HG03064 (cell line): ENCODE data around the gene HOGA1.
"Not testable (repeated sequence)": the region's sequence is repeated elsewhere in the genome, so short reads cannot be mapped to it uniquely, and the experiment has no call there.

Experiments
- ATAC-seq: cut with Tn5 transposase; IDR thresholded peaks from one replicate; pipeline ENCODE4 v1.9.1; 2021; ENCODE audit warnings: low read depth; ENCODE audit not compliant: unreplicated experiment

The HOGA1 gene

DNA sequence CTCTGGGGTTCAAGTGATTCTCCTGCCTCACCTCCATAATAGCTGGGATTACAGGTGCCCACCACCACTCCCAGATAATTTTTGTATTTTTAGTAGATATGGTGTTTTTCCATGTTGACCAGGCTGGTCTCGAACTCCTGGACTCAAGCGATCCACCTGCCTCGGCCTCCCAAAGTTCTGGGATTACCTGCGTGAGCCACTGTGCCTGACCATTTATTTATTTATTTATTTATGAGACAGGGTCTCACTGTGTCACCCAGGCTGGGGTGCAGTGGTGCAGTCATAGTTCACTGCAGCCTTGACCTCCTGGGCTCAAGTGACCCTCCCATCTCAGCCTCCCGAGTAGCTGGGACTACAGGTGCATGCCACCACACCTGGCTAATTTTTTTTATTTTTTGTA is 29.9 kb upstream of the HOGA1 start:
- not testable (repeated sequence) for ATAC-seq

- ATAC-seq = not testable (repeated sequence)
Measured at GRCh38 chr10:97555541-97555940, 28.6 kb upstream of the HOGA1 start.

- not testable (repeated sequence) for ATAC-seq
Measured at GRCh38 chr10:97560731-97561381, 23.3 kb upstream of the HOGA1 start.

- not testable (repeated sequence) for ATAC-seq
Measured at GRCh38 chr10:97561386-97562077, 22.7 kb upstream of the HOGA1 start.

- not testable (repeated sequence) for ATAC-seq
Measured at GRCh38 chr10:97562329-97562728, 21.9 kb upstream of the HOGA1 start.

DNA sequence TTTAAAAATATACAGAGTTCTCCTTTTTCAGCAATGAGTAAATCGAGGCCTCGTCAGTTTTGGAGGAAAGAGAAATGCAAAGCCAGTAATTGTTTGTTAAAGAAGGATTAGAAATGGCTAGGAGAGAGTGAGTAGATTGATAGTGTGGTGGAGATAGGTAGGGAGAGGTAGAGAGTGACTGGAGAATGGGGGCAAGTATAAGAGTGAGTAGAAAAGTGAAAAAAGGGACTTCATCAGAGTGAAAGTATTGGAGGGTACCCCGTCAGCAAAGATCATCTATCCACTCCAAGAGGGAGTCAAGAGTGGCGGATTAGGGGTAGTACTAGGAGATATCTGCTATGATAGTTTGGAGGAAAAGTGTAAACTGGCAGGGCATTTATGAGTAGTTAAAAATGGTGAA is 20.9 kb upstream of the HOGA1 start:
- no peak for ATAC-seq

DNA sequence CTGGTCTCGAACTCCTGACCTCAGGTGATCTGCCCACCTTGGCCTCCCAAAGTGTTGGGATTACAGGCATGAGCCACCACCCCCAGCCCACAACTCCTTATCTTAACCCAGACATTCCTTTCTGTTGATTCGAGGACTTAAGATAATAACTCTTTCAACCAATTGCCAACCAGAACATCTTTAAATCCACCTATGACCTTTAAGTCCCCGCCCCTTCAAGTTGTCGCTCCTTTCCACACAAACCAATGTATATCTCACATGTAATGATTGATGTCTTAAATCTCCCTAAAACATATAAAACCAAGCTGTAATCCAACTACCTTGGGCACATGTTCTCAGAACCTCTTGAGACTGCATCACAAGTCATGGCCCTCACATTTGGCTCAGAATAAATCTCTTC is 19.4 kb upstream of the HOGA1 start:
- ATAC-seq = no peak

DNA sequence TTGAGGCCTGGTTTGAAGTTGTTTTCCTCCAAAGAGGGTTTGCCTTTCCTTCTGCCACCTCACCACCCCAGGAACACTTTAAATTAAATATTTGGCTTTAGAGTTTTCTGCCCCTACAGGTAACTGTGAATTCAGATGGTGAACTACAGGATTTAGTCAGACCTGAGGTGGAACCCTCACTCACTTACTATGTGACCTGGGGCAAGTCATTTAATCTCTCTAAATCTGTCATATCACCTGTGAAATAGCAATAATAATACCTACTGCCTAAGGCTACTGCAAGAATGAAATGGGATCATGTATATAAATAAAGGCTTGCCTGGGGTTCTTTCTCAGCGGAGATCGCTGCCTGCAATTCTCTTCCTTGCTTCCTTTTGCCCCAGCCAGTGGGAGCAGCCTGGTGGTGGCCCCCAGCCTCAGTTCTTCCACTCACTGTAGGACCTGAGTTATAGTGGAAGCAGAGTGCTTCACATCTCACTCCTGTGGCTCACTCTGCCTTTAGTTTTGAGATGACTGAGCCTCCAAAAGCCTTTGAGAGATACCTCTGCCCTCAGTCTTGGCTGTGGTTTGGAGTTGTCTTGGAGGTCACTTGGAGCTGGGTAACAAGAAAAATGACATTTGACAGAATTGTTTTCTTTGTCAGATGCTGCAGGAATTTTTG is 17.7 kb upstream of the HOGA1 start:
- ATAC-seq = no peak

DNA sequence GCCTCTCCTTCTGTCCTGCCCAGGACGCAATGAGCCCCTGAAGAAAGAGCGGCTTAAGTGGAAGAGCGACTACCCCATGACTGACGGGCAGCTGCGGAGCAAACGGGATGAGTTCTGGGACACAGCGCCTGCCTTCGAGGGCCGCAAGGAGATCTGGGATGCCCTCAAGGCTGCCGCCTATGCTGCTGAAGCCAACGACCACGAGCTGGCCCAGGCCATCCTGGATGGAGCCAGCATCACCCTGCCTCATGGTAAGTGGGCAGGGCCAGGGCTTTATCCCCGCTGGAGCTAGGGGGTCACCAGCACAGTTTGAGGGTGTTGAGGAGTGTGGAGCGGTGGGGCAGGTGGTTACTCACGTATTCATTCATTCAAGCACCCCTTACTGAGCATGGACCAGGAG is 16.3 kb upstream of the HOGA1 start:
- no peak for ATAC-seq

DNA sequence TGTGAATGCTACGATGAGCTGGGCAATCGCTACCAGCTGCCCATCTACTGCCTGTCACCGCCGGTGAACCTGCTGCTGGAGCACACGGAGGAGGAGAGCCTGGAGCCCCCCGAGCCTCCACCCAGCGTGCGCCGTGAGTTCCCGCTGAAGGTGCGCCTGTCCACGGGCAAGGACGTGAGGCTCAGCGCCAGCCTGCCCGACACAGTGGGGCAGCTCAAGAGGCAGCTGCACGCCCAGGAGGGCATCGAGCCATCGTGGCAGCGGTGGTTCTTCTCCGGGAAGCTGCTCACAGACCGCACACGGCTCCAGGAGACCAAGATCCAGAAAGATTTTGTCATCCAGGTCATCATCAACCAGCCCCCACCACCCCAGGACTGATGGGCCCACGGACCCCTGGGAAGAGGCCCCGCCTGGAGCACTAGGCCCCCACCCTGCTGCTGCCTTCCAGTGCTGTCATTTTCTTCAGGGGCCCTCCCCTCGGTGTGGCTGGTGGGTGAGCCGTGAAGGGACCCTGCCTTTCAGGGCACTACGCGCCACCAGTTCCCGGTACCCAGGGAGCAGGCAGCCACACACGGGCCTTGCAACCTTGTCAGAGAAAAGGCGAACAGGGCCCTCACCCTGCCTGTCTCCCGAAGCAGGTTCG is 13.9 kb upstream of the HOGA1 start:
- no peak for ATAC-seq

- ATAC-seq = no peak
Measured at GRCh38 chr10:97570789-97571471, 13.3 kb upstream of the HOGA1 start.

GRCh38 chr10:97571622-97572021 is 12.6 kb upstream of the HOGA1 start:
- ATAC-seq = no peak

DNA sequence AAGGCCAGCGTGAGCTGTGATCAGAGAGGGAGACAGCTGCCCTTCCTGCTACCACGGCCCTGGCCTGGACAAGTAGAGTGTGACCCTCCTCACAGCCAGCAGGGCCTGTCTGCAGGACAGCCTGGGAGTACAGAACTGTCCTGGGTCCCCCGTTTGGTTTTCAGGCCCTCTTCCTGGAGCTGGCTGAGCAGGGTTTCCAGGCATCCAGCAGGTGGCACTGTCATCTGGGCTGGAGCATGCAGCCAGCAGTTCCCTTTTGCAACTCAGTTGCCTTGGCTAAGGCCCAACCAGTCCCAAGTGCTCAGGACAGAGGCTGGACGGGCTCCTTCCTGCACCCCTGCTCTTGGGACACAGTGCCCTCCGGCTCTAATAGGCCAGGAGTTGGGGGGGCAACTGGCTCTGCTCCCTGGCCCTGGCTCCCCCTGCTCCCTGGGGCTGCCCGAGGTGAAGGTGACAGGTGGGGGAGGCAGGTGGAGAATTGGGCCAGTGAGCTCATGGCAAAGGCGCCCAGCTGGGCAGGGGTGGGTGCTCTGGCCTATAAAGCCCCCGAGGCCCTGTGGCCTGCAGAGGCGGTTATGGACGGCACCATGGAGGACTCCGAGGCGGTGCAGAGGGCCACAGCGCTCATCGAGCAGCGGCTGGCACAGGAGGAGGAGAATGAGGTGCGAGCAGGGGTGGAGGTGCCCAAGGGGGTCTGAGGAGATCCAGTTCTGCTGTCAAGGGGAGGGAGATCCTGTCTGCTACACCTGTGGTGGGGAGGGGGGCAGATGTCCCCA is 11.8 kb upstream of the HOGA1 start, which contains the start of gene ANKRD2:
ANKRD2 (plus strand) TSS at position 566 of the 776 bp plus-strand sequence; CDS start at position 576, 10 bp downstream.
- ATAC-seq = no peak

GRCh38 chr10:97573021-97573420 is 11.2 kb upstream of the HOGA1 start:
- ATAC-seq = no peak

DNA sequence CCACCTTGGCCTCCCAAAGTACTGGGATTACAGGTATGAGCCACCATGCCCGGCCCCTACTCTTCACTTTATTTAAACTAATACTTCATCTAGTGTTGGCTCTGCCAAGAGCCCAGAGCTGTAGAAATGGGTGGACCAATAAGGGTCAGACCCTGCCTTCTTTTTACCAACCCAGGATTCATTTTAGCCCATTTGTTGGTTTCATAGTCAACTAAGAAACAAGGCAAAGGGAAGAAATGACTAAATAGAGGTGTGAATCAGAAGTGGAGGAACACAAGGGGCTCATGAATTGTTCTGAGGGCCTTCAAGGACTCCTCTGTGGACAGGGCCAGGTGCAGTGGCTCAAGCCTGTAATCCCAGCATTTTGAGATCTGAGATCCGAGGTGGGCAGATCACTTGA is 10.5 kb upstream of the HOGA1 start:
- no peak for ATAC-seq

DNA sequence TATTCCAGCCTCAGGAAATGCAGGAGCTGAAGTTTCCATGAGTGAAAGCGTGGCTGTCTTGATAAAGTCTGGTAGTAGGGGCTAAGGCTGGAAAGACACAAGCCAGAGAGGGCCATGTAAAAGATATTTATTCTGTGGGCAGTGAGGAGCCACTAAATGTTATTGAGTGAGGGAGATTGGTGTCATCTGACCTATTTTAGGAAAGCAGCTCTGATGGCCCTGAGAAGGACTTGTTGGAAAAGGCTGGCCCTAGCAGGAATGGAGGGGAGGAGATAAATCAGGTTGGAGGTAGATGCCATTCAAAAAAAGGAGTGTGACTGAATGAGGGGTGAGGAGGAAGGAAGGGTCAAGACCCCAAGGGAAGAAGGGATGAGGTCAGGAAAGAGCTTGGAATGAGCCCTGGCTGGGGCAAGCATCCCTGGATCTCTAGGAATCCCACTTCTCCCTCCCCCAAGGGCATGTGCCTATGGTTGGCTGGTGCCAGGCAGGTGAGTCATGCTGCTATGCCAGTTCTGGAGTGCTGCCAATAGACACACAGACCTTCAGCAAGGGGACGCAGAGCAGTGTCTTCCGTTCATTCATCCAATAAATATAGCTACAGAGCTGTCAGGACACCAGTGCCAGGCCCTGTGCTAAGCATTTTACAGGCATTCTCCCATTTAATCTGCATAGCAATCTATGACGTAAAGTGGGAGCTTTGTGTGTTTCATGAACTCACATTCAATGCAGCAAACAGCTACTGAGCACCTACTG is 9.6 kb upstream of the HOGA1 start:
- no peak for ATAC-seq

DNA sequence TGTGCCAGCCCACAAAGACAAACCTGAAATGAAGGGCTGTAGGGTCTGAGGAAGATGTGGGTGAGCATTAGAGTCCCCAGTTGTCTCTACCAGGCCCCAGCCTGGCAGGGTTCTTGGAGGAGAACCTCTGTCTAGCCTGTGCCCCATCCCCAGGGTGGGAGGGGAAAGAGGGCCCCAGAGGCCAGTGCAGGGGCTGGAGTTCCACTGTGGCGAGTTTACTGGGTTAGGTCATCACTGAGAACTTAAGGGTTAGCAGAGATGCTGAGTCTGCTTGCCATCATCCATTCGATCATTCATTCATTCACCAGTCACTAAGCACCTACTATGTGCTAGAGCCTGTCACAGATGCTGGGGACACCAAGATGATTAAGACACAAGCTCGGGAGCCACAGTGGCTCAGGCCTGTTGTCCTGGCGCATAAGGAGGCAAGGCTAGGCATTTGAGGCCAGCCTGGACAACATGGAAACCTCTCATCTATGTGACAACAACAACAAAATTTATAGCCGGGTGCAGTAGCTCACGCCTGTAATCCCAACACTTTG is 9.0 kb upstream of the HOGA1 start:
- ATAC-seq = no peak

DNA sequence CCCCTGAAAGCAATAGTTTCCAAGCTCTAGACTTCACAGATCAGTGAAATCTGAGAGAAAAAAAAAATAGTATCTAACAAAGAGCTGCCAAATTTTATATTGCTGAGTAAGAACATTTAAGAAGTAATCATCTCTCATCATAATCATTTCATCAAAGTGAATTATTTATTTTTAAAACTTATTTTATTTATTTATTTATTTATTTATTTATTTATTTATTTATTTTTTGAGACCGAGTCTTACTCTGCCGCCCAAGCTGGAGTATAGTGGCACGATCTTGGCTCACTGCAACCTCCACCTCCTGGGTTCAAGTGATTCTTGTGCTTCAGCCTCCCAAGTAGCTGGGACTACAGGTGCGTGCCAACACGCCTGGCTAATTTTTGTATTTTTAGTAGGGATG is 7.7 kb upstream of the HOGA1 start:
- not testable (repeated sequence) for ATAC-seq

DNA sequence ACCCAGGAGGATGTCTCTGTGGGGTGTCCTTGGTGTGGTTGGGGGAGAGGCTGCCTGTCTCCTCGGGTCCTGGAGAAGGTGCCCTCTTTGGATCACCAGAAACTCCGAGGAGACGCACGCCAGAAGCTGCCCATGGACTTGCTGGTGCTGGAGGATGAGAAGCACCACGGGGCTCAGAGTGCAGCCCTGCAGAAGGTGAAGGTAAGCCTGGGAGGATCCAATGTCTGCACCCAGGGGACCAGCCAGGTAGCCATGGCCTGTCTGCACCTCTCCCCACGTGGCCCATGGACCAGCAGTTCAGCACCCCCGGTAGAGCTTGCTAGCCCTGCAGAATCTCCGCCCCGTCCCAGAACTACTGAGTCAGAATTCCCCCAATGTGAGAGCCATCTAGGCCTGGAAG is 6.5 kb upstream of the HOGA1 start:
- no peak for ATAC-seq
